IPS DF 4.7 (cell line): ENCODE measurements around the gene TRMT61A.
"Not testable (repeated sequence)": the region's sequence is repeated elsewhere in the genome, so short reads cannot be mapped to it uniquely, and the experiment has no call there.

ENCODE experiments used
- DNase-seq: peaks from one replicate; pipeline ENCODE4 v3.0.0-alpha.2; 2013; ENCODE audit warnings: low spot score; ENCODE audit errors: extremely low read depth

The TRMT61A gene

GRCh38 chr14:103522649-103523574 lies 6.1 kb upstream of the TRMT61A start, which contains the start of gene CKB:
Gene CKB (minus strand): TSS chr14:103522830. CDS start chr14:103522493, 337 bp downstream.
- DNase-seq = no peak

GRCh38 chr14:103523575-103523954 lies 5.4 kb upstream of the TRMT61A start:
- DNase-seq = no peak

GRCh38 chr14:103524002-103524935 lies 4.7 kb upstream of the TRMT61A start:
- DNase-seq = no peak

GRCh38 chr14:103525430-103526246 lies 3.4 kb upstream of the TRMT61A start:
- not testable (repeated sequence) for DNase-seq

- DNase-seq = no peak
These were observed 2.6 kb upstream of the TRMT61A start for GRCh38 chr14:103526247-103526913.

- no peak for DNase-seq
These were observed 2.1 kb upstream of the TRMT61A start for GRCh38 chr14:103526914-103527248.

- no peak for DNase-seq
These were observed 1.4 kb upstream of the TRMT61A start for GRCh38 chr14:103527408-103528145.

- no peak for DNase-seq
These were observed 830 bp upstream of the TRMT61A start for GRCh38 chr14:103528146-103528586.

GRCh38 chr14:103529383-103530365 lies 678 bp downstream of the TRMT61A start:
- DNase-seq = no peak

GRCh38 chr14:103530390-103530789 lies 1.4 kb downstream of the TRMT61A start:
- DNase-seq = no peak

GRCh38 chr14:103530831-103531230 lies 1.8 kb downstream of the TRMT61A start:
- no peak for DNase-seq

GRCh38 chr14:103531421-103532215 lies 2.6 kb downstream of the TRMT61A start:
- DNase-seq = no peak

- DNase-seq = no peak
These were observed 3.5 kb downstream of the TRMT61A start for GRCh38 chr14:103532216-103533136.

GRCh38 chr14:103533137-103533998 lies 4.4 kb downstream of the TRMT61A start:
- DNase-seq = no peak

- no peak for DNase-seq
These were observed 5.1 kb downstream of the TRMT61A start for GRCh38 chr14:103533999-103534575.
